HG02943 (cell line): ENCODE results near the gene ZNF519.
A peak's percentile ranks its signal among the peaks of the same experiment; 100 is the strongest.
"Not testable (repeated sequence)": the region's sequence is repeated elsewhere in the genome, so short reads cannot be mapped to it uniquely, and the experiment has no call there.

Experiments used
- ATAC-seq: cut with Tn5 transposase; IDR thresholded peaks from one replicate; pipeline ENCODE4 v1.9.1; 2021; ENCODE audit warnings: mild to moderate bottlenecking, low read depth, moderate library complexity; ENCODE audit not compliant: unreplicated experiment

Gene ZNF519

GRCh38 chr18:14147935-14148865 is 16.0 kb upstream of the ZNF519 start:
- not testable (repeated sequence) for ATAC-seq

- not testable (repeated sequence) for ATAC-seq
These were observed 14.5 kb upstream of the ZNF519 start for GRCh38 chr18:14146771-14147170.

DNA sequence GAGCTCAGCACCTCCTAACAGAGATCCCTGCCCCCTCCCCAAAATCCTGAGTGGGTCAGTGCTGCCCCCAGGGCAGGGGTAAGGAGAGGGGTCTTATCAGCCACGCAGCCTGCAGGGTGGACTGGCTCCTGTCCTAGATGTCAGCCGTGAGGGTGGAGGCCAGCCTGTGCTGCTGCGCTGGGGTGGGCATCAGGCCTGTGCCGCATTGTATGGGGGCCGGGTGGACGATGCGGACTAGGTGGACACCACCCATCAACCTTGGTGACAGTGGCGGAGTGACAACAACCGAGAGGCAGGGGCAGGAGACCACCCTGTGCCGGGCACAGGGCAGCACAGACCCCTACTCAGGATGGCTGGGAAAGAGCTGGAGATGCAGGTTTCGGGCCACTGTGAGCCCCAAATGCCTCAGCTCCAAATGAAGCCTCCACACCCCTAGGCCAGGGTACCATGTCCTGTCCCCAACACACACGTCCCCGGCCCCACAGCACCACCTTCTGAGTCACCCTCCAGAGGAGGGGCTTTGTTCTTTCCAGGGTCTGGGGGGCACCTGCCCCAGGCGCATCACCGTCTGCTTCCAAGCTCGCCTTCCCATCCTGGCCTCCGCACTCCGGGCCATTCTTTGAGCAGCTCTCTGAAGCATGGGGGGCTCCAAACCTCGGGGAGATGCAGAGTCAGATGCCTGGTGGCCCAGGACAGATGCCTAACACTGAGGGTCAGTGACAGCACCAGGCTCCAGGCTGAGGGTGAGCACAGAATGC is 13.5 kb upstream of the ZNF519 start:
- ATAC-seq = not testable (repeated sequence)

DNA sequence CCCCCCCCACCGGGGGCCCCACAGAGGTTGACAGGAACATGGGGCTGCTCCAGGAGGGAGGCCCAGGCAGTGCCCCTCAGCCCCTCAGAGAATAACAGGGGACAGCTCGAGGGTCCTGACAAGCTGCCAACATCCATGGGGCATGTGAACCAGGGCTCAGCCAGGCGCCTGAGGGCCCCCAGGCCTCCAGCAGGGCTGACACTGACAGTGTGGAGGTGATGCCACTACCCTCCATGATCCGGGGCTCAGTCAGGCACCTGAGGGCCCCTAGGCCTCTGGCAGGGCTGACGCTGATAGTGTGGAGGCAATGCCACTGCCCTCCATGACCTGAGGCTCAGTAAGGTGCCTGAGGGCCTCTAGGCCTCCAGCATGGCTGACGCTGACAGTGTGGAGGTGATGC is 12.8 kb upstream of the ZNF519 start:
- not testable (repeated sequence) for ATAC-seq

DNA sequence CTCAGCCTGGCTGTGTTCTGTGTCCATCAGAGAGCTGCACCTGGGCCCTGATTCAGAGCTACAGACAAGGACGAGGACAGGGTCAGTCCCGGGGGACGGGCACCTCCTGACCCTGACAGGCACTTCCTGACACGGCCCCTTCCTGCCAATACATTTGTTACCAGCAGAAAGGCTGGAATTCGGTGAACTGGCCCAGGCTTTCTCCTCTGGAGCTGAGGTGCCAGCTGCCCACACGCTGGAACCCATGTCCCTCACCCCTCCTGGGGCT is 12.3 kb upstream of the ZNF519 start:
- ATAC-seq = no peak

DNA sequence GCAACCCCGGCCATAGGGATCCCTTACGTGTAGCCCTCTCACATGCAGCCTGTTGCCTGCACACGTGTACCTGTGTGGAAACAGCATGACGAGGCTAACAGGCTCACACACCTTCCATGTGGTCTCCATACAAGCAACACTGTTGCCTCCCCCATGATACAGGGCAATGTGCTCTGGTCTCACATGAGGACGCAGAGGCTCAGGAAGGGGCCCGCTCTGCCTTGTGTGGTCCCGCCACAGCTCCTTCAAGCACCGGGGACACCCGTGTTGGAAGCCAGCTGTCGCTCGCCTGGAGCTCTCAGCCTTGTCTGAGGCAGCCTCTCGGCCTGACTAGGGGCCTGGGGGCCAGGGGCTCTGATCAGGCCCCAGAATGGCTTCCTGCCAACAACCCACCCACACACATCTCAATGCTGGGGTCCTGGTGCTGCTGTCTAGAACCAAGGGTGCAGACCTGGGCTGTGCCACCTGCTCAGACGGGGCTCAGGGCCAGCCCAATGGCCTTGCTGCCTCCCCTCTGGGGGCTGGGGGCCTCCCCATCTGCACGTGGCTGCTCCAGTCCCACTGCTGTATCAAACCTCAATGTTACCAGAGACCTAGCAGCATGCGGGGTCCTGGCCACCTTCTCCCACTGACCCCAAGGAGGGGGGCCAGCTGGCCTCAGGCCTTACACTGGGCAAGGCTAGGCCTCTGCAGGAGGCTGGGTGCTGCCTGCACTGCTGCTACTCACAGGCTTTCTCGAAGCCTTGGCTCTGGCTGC is 11.8 kb upstream of the ZNF519 start:
- ATAC-seq = not testable (repeated sequence)

DNA sequence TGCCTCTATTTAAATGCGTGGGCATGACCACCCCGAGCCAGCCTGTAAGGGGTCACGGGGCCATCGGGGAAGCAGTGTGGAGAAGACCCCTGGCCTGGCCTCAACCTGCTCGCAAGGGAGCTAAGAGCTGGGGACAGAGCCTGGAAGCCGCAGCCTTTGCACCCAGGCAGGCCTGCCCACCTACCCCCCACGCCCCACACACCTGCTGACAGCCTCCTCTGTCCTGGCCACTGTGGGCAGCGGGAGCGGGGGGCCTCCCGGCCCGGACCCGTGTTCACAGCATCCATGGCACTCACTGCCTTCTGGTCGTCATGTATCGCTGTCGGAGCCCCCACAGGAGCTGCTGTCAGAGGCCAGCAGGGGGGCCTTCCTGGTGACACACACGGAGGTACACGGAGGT is 11.2 kb upstream of the ZNF519 start:
- not testable (repeated sequence) for ATAC-seq

- not testable (repeated sequence) for ATAC-seq
These were observed 9.9 kb upstream of the ZNF519 start for GRCh38 chr18:14142177-14142576.

GRCh38 chr18:14139583-14139982 is 7.3 kb upstream of the ZNF519 start:
- ATAC-seq = not testable (repeated sequence)

GRCh38 chr18:14137971-14138370 is 5.7 kb upstream of the ZNF519 start:
- ATAC-seq = not testable (repeated sequence)

DNA sequence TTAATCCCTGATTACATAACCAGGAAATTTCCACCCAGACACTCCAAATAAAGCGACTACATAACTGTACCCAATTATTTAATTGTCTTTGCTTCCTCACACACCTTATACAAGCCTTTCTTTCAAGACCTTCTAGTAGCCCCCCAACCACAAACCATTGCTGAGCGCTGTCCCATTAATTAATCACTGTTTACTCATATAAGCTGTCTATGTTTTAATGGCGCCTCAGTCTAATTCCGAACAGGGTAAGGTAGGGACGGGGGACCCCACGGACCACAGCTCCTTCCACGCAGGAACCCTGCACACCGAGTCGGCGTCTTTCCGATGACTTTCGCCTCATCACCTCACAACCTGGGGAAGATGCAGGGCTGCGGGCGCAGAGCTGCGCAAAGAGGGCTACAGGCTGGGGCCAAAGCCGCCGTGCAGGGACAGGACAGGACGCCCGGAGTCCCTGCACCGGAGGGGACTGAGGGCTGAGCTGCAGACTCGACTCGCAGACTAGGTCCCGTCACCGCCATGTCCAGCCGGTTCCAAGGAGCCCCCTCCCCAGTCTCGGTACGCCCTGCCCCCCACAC is 452 bp downstream of the ZNF519 start:
- ATAC-seq = peak; percentile 30

DNA sequence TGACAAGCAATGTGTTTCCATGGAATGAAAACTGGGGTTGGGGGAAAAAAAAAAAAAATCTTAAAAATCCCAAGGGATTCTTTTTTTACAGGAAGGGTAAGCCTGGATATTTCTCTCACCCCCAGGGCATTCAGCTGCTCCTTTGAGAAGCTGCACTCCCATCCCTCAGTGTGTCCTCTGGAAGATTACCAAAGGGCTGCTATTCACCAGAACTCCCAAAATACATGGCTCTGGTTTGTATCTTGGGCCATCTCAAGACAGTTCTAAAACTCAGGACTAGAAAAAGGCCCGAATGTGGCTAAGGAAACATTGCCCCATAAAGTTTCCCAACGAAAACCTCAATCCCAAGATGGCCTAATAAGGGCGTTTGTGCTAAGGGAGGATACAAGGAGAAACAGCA is 1.4 kb downstream of the ZNF519 start:
- ATAC-seq = not testable (repeated sequence)

DNA sequence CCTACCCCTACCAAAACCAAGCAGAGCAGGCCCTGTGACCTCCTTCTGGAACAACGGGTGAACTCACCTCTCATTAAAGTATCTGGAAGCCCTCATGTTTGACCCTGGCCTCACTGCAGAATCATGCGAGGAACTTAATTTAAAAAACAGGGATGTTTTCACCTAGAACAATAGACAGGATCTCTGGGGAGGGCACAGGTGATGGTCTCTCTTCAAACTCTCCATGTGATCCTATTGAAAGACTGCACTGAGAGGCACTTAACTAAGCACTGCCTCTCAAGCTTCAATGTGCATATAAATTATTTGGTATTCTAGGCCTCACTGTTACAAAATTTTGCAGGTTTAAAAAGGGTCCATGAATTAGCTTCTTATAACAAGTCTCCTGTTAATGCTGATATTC is 7.5 kb downstream of the ZNF519 start:
- no peak for ATAC-seq

DNA sequence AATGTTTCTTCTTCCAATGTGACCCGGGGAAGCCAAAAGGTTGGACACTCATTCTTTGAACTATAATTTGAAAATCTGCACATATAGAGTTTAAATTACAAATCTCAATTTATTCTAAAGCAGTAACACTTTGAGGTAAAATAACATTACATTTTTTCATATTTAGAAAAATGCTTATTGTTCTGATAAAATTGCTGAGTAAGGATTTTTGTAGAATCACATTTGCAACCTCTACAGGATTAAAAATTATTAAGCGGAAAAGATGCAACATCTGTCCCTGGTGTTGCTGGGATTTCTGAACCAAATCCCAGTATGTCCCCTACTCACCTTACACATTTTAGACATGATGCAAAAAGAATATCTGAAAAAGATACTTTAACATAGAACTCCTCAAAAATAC is 10.1 kb downstream of the ZNF519 start:
- no peak for ATAC-seq

DNA sequence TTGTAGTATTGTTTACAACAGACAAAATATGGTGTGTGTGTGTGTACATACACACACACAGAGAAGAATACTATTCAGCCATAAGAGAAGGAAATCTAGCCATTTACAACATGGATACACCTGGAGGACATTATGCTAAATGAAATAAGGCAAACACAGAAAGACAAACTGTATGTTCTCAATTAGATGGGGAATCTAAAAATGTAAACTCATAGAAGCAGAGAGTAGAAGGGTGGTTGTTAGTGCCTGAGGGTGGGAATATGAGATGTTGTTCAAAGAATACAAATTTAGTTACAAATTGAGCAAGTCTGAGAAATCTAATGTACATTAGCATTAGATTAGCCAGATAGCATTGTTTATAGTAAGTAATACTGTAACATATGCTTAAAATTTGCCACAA is 11.3 kb downstream of the ZNF519 start:
- no peak for ATAC-seq

GRCh38 chr18:14117606-14118005 is 14.6 kb downstream of the ZNF519 start:
- no peak for ATAC-seq

DNA sequence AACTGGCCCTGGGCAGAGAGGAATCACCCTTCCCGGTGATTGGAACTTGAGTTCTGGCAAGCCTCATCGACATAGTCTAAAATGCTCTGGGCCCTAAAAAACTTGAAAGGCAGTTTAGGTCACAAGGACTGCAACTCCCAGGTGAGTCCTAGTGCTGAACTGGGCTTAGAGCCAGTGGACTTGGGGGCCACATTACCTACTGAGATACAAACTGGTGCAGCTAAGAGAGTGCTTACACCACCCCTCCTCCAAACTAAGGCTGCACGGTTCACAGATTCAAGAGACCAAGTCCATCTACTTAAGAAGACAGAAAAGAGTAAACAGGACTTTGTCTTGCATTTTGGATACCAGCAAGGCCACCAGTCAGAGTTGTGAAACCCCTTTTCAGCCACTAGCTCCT is 25.3 kb downstream of the ZNF519 start:
- ATAC-seq = no peak

GRCh38 chr18:14104906-14105748 is 27.1 kb downstream of the ZNF519 start:
- no peak for ATAC-seq

DNA sequence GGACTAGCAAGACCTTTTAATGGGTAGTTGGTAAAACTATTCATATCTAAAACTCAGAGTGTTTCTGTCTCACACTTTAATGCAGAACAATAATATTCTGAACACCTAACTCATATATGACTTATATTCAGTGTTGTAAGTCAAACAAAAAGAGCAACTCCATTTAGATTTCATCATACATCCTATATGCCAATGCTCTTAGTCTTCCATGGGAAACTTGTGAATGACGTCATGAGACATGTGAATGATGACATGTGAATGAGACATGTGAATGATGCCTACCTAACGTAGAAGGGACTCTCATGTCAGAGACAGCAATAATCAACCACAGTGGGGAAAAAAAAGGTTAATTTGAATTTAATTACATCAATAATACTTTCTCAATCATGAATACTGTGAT is 28.0 kb downstream of the ZNF519 start:
- ATAC-seq = no peak
